ENCODE measurements around the gene STC2. TPM values are rescaled to one million over a fixed set of nuclear protein-coding genes. Genes with fewer than 3 reads are reported as not detected.
A peak's percentile ranks its signal among the peaks of the same experiment; 100 is the strongest.

STC2 gene
- total and polyA plus RNA-seq, 10 of the 15 experiments (the other 5 are each of a cell fraction or from before 2014, with no cell fraction given) = 0.05 to 4.8 (median 2.0) TPM

- in situ Hi-C loops (cut with MboI) (loop anchor here (5.0 kb wide), 3 partner anchors 40 to 310 kb away; partner anchors contain the start of gene ATP6V0E1), intact Hi-C loops (cut with micrococcal nuclease; ENCODE audit: unreplicated experiment) (loop anchor here (10.0 kb wide), 1 partner anchor 683 kb away; no protein-coding TSS in a partner anchor)
- Histone ChIP-seq H3K4me2 (ENCODE audit: control insufficient read depth, insufficient read depth) (no peak overlapping the region), H2AFZ (ENCODE audit: control insufficient read depth, low read depth, low read length) (peak overlapping the region; percentile 6), H4K20me1 (ENCODE audit: control insufficient read depth, insufficient read depth) (no peaks in the 10 kb centered on the region), H3K4me3 (no peak overlapping the region), H3K27ac (ENCODE audit: control insufficient read depth, insufficient read depth) (peak overlapping the region; percentile 12; the same call in 1 of the 2 replicates), H3K9me3 (replicated peaks; ENCODE audit: control insufficient read depth, insufficient read depth, low read length) (no peaks in the 10 kb centered on the region), H3K27me3 (replicated peaks in 1 of 2; ENCODE audit: control insufficient read depth in 2 of 2, insufficient read depth in 2 of 2, low read length in 1 of 2) (peaks cover 0 to 2% of the 10 kb centered on the region in 2 experiments; a peak in 2 of 4 replicates), H3K36me3 (ENCODE audit: control insufficient read depth in 2 of 2, insufficient read depth in 2 of 2, low read length in 1 of 2) (no peaks in the 10 kb centered on the region), H3K79me2 (ENCODE audit: control insufficient read depth, insufficient read depth, low read length) (no peaks in the 10 kb centered on the region), H3K4me1 (ENCODE audit: control insufficient read depth, insufficient read depth, low read length) (peaks cover 30% of the 10 kb centered on the region), H3K9ac (ENCODE audit: control insufficient read depth, insufficient read depth, low read length) (no peak overlapping the region)
- FAIRE-seq (no peak), DNase-seq (ENCODE audit: low read depth, low spot score) (peak; percentile 37), ATAC-seq (peak; percentile 72)
- WGBS (ENCODE audit: insufficient coverage, insufficient replicate concordance, low lambda C conversion rate, missing lambda C conversion rate) = 40% methylated on average over 9 of the region's 9 CpGs
- CTCF ChIA-PET = interaction anchor here (0.6 to 5.9 kb wide), 11 partner anchors 12 to 715 kb away, joined by 3 to 79 read pairs (median 3); partner anchors contain the start of genes ATP6V0E1 and STC2
- SMC1A ChIA-PET (ENCODE audit: uncharacterized antibody, unreplicated experiment) = interaction anchor here (0.6 to 5.3 kb wide), 3 partner anchors 38 to 308 kb away, joined by 3 to 29 read pairs (median 3); partner anchors contain the start of gene ATP6V0E1
- BruUV-seq (replicated peaks) = no TSS peak
- POLR2A ChIA-PET = no interaction called here
- RAD21 ChIA-PET (ENCODE audit: unreplicated experiment) = interaction anchor here (1.4 to 2.0 kb wide), 3 partner anchors 40 to 310 kb away, joined by 4 to 6 read pairs (median 6); no protein-coding TSS in a partner anchor
- TF ChIP-seq NBN (IDR thresholded peaks at IDR 0.05) (0 out of 2 replicates have a peak, but pooled peaks have one; percentile 28), ZBTB11 (CRISPR knock-in tag; IDR thresholded peaks at IDR 0.05) (no peak), SKIL (IDR thresholded peaks at IDR 0.05; ENCODE audit: low read depth, poor library complexity, severe bottlenecking) (peak; percentile 74), TCF7 (IDR thresholded peaks at IDR 0.05; ENCODE audit: borderline replicate concordance) (no peak), SP1 (IDR thresholded peaks at IDR 0.05; ENCODE audit: low read depth, low read length) (no peak), ATF7 (IDR thresholded peaks at IDR 0.05; ENCODE audit: low read depth) (no peak), USF1 (IDR thresholded peaks at IDR 0.05; ENCODE audit: borderline replicate concordance, extremely low read length, insufficient read depth, low read depth, low read length) (no peak), TCF12 (IDR thresholded peaks at IDR 0.05; ENCODE audit: low read depth, low read length) (no peak), YY1 (IDR thresholded peaks at IDR 0.05; ENCODE audit: low read depth, low read length) (peak; percentile 70), CHD1 (IDR thresholded peaks at IDR 0.05; ENCODE audit: low read depth, low read length) (peak; percentile 91; the same call in 1 of the 2 replicates), IKZF2 (IDR thresholded peaks at IDR 0.05) (peak in 1 of 2 experiments; percentile 52; a peak in 1 of 4 replicates), LARP7 (IDR thresholded peaks at IDR 0.05) (no peak), WRNIP1 (IDR thresholded peaks at IDR 0.05; ENCODE audit: borderline replicate concordance, low read depth, low read length) (no peak), BCL11A (IDR thresholded peaks at IDR 0.05; ENCODE audit: low read depth, low read length) (0 out of 2 replicates have a peak, but pooled peaks have one; percentile 11), EP300 (IDR thresholded peaks at IDR 0.05; ENCODE audit: borderline replicate concordance in 1 of 2, control insufficient read depth in 1 of 2, low read depth in 2 of 2, low read length in 2 of 2) (0 out of 4 replicates have a peak, but pooled peaks of 1 of the 2 experiments have one; percentile 12)
Observed at GRCh38 chr5:173291722-173292658, 36.2 kb downstream of the STC2 start.

Measured in GM12878 (cell line).